ENCODE results near the gene TMEM61. TPM values are rescaled to one million over a fixed set of nuclear protein-coding genes. Genes with fewer than 3 reads are reported as not detected.
A peak's percentile ranks its signal among the peaks of the same experiment; 100 is the strongest.

TMEM61 gene
- total RNA-seq, 4 donors from 2014 or later: 1.7 to 6.3 (median 4.1) TPM

DNA sequence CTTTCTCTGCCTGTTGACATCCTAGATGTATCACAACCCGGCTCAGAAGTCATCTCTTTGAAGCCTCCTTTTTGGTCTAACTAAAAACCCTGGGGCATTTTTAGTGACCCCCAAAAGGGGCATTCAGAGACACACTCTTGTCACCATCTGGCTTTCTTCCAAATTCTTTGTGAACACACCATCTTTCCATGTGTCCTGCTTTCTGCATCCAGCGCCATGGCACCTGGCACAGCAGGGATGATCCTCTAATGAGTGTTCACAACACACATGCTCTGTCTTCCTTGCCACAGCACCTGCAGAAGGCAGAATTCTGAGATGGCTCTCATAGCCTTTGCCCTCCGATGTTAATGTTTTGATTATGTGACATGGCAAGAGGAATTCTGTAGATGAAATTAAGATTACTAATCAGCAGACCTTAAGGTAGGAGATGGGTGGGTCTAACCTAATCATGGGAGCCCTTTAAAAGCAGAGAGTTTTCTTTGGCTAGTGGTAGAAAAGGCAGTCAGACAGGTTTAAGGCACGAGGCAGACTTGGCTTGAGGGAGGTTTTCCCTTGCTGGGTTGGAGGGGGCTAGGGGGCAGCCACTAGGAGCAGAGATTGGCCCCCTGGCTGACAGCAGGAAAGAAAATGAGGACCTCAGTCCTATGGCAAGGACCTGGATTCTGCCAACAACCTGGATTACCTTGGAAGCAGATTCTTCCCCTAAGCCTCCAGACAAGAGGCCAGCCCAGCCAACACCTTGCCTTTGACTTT lies 4.9 kb upstream of the TMEM61 start:
- peak in 1 of 2 donors; percentile 49 for DNase-seq (ENCODE audit: low spot score in 2 of 2)
- no peaks in the 10 kb centered on the region for H3K36me3 ChIP-seq
- TF ChIP-seq EP300 (IDR thresholded peaks at IDR 0.05): no peak
- TF ChIP-seq POLR2AphosphoS5 (IDR thresholded peaks at IDR 0.05): no peak
- peaks cover 7% of the 10 kb centered on the region for H3K27me3 ChIP-seq
- H3K4me1 ChIP-seq: peaks cover 24% of the 10 kb centered on the region
- H3K4me3 ChIP-seq: no peak overlapping the region
- WGBS: 48% methylated on average over 4 of the region's 4 CpGs
- no peak overlapping the region for H3K27ac ChIP-seq
- H3K9me3 ChIP-seq: no peaks in the 10 kb centered on the region

DNA sequence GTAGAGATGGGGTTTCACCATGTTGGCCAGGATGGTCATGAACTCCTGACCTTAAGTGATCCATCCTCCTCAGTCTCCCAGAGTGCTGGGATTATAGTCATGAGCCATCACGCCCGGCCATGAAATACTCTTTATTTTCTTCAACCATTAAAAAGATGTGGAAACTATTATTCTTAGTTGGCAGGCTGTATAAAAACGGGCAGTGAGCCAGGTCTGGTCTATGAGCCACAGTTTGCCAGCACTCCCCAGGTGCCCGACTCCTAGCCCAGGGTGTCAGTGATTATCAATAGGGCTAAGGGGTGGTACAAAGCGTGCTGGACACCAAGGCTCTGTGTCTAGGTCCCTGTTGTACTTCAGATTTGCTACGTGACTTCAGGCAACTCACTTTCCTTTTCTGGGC lies 3.7 kb upstream of the TMEM61 start:
- WGBS: 62% methylated on average over 6 of the region's 6 CpGs
- H3K27me3 ChIP-seq: peaks cover 15% of the 10 kb centered on the region
- TF ChIP-seq POLR2AphosphoS5 (IDR thresholded peaks at IDR 0.05) (no peak), POLR2A (IDR thresholded peaks at IDR 0.05) (no peak), EP300 (IDR thresholded peaks at IDR 0.05) (no peak)
- TF ChIP-seq, protein P1, sequence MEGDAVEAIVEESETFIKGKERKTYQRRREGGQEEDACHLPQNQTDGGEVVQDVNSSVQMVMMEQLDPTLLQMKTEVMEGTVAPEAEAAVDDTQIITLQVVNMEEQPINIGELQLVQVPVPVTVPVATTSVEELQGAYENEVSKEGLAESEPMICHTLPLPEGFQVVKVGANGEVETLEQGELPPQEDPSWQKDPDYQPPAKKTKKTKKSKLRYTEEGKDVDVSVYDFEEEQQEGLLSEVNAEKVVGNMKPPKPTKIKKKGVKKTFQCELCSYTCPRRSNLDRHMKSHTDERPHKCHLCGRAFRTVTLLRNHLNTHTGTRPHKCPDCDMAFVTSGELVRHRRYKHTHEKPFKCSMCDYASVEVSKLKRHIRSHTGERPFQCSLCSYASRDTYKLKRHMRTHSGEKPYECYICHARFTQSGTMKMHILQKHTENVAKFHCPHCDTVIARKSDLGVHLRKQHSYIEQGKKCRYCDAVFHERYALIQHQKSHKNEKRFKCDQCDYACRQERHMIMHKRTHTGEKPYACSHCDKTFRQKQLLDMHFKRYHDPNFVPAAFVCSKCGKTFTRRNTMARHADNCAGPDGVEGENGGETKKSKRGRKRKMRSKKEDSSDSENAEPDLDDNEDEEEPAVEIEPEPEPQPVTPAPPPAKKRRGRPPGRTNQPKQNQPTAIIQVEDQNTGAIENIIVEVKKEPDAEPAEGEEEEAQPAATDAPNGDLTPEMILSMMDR (IDR thresholded peaks at IDR 0.05): no peak
- no peaks in the 10 kb centered on the region for H3K36me3 ChIP-seq
- H3K27ac ChIP-seq: no peak overlapping the region
- no peaks in the 10 kb centered on the region for H3K9me3 ChIP-seq
- DNase-seq (ENCODE audit: low spot score in 2 of 2): peak in 1 of 2 donors; percentile 29
- H3K4me3 ChIP-seq: no peak overlapping the region
- peaks cover 23% of the 10 kb centered on the region for H3K4me1 ChIP-seq

DNA sequence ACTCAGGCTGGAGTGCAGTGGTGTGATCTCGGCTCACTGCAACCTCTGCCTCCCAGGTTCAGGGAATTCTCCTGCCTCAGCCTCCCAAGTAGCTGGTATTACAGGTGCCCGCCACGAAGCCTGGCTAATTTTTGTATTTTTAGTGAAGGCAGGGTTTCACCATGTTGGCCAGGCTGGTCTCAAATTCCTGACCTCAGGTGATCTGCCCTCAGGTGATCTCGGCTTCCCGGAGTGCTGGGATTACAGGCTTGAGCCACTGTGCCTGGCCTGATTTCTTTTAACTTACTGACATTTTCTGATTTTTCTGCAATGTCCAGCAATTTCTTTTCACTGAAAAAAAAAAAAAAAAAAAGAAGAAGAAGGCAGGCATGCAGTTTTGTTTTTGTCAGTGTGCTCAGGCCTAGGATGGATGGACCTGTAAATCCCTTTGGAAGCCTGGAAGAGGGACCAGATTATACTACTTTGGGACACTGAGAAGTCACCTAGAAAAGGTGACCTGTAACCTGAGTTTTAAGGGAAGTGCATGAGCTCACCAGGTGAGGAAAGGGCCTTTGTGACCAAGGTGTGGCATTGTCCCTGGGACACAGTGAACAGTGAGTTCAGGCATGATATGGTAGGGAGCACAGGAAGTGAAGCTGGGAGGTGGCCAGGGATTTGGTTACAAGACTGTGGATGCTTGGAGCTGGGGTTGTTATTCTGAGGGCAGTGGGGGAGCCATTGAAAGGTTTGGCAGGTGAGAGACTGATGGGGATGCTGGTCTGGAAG lies 2.7 kb upstream of the TMEM61 start:
- Histone ChIP-seq H3K27me3 (peaks cover 15% of the 10 kb centered on the region), H3K9me3 (no peaks in the 10 kb centered on the region), H3K4me1 (peaks cover 23% of the 10 kb centered on the region), H3K36me3 (no peaks in the 10 kb centered on the region), H3K4me3 (no peak overlapping the region), H3K27ac (no peak overlapping the region)
- TF ChIP-seq, protein P1 (IDR thresholded peaks at IDR 0.05): no peak
- no peak for TF ChIP-seq POLR2AphosphoS5 (IDR thresholded peaks at IDR 0.05)
- no peak for TF ChIP-seq EP300 (IDR thresholded peaks at IDR 0.05)
- TF ChIP-seq POLR2A (IDR thresholded peaks at IDR 0.05): no peak
- peak in 1 of 2 donors; percentile 54 for DNase-seq (ENCODE audit: low spot score in 2 of 2)
- WGBS: 92% methylated on average over 5 of the region's 5 CpGs

DNA sequence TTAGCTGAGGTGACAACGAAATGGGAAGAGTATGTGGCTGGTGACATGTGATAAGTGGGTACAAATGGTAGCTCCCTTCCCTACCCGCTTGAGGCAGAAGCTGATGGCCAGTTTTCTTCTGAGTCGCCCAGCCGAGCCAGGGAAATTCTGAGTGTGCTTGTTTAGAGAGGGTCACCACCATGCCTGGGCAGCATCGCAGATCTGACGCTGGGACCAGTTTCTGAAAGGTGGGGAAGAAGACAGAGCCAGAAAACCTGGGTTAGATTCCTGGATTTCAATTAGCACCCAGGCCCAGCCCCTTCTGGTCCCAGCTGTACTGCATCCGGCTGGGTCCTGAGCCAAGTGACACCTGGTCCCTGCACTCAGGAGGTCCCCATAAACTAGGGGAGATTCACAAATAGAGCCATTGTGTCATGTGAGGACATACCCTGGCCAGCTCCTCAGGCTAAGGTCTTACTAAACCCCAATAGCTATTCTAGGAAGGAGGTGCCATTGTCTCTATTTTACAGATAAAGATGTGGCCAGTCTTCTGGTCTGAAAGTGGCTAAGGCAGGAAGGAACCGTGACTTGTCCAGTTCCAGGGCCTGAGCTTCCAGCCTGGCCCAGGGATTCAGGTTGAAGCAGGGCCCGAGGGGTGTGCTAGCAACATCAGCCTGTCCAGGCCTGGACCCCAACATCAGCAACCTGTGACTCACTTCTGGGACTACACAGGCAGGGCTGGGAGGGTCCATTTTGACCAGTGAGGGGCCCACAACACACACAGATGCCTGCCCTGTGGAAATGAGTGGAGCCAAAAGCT lies 1.7 kb upstream of the TMEM61 start:
- no peak overlapping the region for H3K4me3 ChIP-seq
- 98% methylated on average over 7 of the region's 9 CpGs for WGBS
- no peak for TF ChIP-seq EP300 (IDR thresholded peaks at IDR 0.05)
- no peaks in the 10 kb centered on the region for H3K9me3 ChIP-seq
- no peaks in the 10 kb centered on the region for H3K36me3 ChIP-seq
- H3K27ac ChIP-seq: no peak overlapping the region
- peaks cover 15% of the 10 kb centered on the region for H3K27me3 ChIP-seq
- DNase-seq (ENCODE audit: low spot score in 2 of 2): peak in 1 of 2 donors; percentile 60
- peaks cover 20% of the 10 kb centered on the region for H3K4me1 ChIP-seq

DNA sequence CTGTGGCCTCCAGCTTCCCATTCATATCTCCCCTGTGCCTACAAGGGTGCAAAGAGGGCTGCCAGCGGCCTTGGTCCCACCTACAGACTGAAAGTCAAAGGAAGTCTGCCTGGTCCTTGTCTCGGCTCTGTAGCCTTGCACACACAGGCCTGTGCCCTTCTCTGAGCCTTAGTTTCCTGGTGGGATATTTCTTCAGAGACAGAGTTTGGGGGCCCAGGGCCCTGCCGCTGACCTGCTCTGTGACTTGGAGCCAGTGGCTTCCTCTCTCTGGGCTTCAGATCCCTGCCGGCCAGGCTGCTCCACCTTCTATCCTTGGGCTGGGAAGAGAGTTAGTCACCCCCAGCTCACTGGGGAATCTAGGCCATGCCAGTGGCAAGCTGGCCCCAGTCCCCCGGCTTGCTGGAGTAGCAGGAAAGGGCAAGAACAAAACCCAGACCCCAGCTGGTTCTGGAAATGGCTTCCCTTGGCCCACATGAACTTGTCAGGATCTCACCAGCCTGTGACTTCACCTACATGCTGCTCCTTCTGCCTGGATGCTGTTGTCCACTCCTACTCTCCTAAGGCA lies 1.0 kb upstream of the TMEM61 start:
- peaks cover 15% of the 10 kb centered on the region for H3K27me3 ChIP-seq
- DNase-seq (ENCODE audit: low spot score in 2 of 2): peak in 1 of 2 donors; percentile 41
- TF ChIP-seq EP300 (IDR thresholded peaks at IDR 0.05) (no peak), POLR2AphosphoS5 (IDR thresholded peaks at IDR 0.05) (no peak), POLR2A (IDR thresholded peaks at IDR 0.05) (no peak)
- TF ChIP-seq, protein P1 (IDR thresholded peaks at IDR 0.05): no peak
- H3K4me1 ChIP-seq: peaks cover 20% of the 10 kb centered on the region
- no peak overlapping the region for H3K27ac ChIP-seq
- H3K36me3 ChIP-seq: no peaks in the 10 kb centered on the region
- H3K9me3 ChIP-seq: no peaks in the 10 kb centered on the region
- WGBS: 71% methylated on average over 1 of the region's 5 CpGs
- no peak overlapping the region for H3K4me3 ChIP-seq
